Lung (tissue), 12 donors: Measurements from ENCODE around the gene TFDP2. TPM values are rescaled to one million over a fixed set of nuclear protein-coding genes. Genes with fewer than 3 reads are reported as not detected.

Experiments used
- ATAC-seq: fragments of 200-7000 bp; cut with Tn5 transposase; one replicate; pipeline ENCODE4 v1.9.1; 2020; ENCODE audit warnings: moderate number of reproducible peaks; ENCODE audit not compliant: insufficient read depth, low FRiP score
- DNase-seq, 3 donors: peaks; one replicate each; pipeline ENCODE4 v3.0.0-alpha.2; 2013 to 2017
- H3K27ac ChIP-seq, 2 donors: one replicate each; pipeline ENCODE4 v1.5.1; 2013; ENCODE audit warnings: mild to moderate bottlenecking in 2 of 2, moderate library complexity in 2 of 2, control low read depth in 1 of 2, inconsistent platforms in 1 of 2, low read depth in 1 of 2, low read length in 1 of 2
- H3K27me3 ChIP-seq, 3 donors: one replicate each; pipeline ENCODE4 v1.5.1; 2013; ENCODE audit warnings: low read length in 2 of 3; ENCODE audit not compliant: control insufficient read depth in 3 of 3, insufficient read depth in 3 of 3
- H3K36me3 ChIP-seq, 4 donors: one replicate each; pipeline ENCODE4 v1.5.1; 2013; ENCODE audit warnings: low read length in 4 of 4, mild to moderate bottlenecking in 1 of 4, moderate library complexity in 1 of 4; ENCODE audit not compliant: control insufficient read depth in 4 of 4, insufficient read depth in 4 of 4
- H3K4me1 ChIP-seq, 5 donors: one replicate each; pipeline ENCODE4 v1.5.1; 2013; ENCODE audit warnings: low read length in 5 of 5, mild to moderate bottlenecking in 2 of 5, moderate library complexity in 1 of 5; ENCODE audit not compliant: control insufficient read depth in 5 of 5, insufficient read depth in 5 of 5
- H3K4me3 ChIP-seq: one replicate; pipeline ENCODE4 v1.5.1; 2013; ENCODE audit warnings: mild to moderate bottlenecking, control low read depth, moderate library complexity
- H3K9ac ChIP-seq, 2 donors: one replicate each; pipeline ENCODE4 v1.5.1; 2013; ENCODE audit warnings: low read length in 2 of 2, control low read depth in 1 of 2; ENCODE audit not compliant: insufficient read depth in 1 of 2
- H3K9me3 ChIP-seq, 4 donors: one replicate each; pipeline ENCODE4 v1.5.1; 2013; ENCODE audit warnings: low read length in 3 of 4, mild to moderate bottlenecking in 1 of 4, moderate library complexity in 1 of 4; ENCODE audit not compliant: control insufficient read depth in 4 of 4, insufficient read depth in 3 of 4
- CTCF ChIP-seq: IDR thresholded peaks from 2 replicates; pipeline ENCODE4 v1.5.1; 2012; ENCODE audit warnings: mild to moderate bottlenecking; ENCODE audit errors: control extremely low read depth, extremely low read depth
- WGBS, 2 donors: extraction: QIAGEN DNeasy Blood & Tissue Kit; methylation state at CpG; one replicate each; pipeline ENCODE4 v1.1.7; 2013; 5-methylcytosine and 5-hydroxymethylcytosine counted together
- polyA plus RNA-seq, 2 donors: library from polyadenylated mRNA; stranded (reverse); fragments of 200-250 nt; gene quantifications; one replicate each; pipeline ENCODE4 v1.2.1, GENCODE V29; 2013
- total RNA-seq, 2 donors: library from RNA; depleted of rRNA in 1 of 2; stranded (reverse); fragments of >200 nt in 1 of 2; gene quantifications; one replicate each; pipeline ENCODE4 v1.2.1, GENCODE V29; 2014 to 2021
- donor health status: control.
- donor health status: control.
- donor health status: Bipolar disorder and iron deficiency.
- donor health status: healthy.
- donor health status: DM: yes; HTN: yes; CAD: no.

Gene TFDP2
- total and polyA plus RNA-seq, 4 donors: 8.4 to 94.0 (median 17.0) TPM

- 82 to 90% methylated on average over 4 of the region's 4 CpGs for WGBS, 2 donors
- no peak for DNase-seq
- H3K27me3 ChIP-seq: no peaks in the 10 kb centered on the region
- peaks cover 0 to 23% (median 9%) of the 10 kb centered on the region in 4 donors for H3K36me3 ChIP-seq
- H3K4me1 ChIP-seq: no peaks in the 10 kb centered on the region
- H3K9ac ChIP-seq: no peak overlapping the region
- H3K27ac ChIP-seq: no peak overlapping the region
- no peak for ATAC-seq
- H3K9me3 ChIP-seq: no peaks in the 10 kb centered on the region
- TF ChIP-seq CTCF: no peak
- no peak overlapping the region for H3K4me3 ChIP-seq
Measured at GRCh38 chr3:141920701-141921100, 228.6 kb downstream of the TFDP2 start.

GRCh38 chr3:141915766-141916165, 233.6 kb downstream of the TFDP2 start:
- ATAC-seq: no peak
- no peak overlapping the region for H3K4me3 ChIP-seq
- no peak for TF ChIP-seq CTCF
- no peak overlapping the region for H3K27ac ChIP-seq
- H3K4me1 ChIP-seq: no peaks in the 10 kb centered on the region
- no peak for DNase-seq
- H3K36me3 ChIP-seq: peaks cover 0 to 19% (median 8%) of the 10 kb centered on the region in 4 donors
- 86 to 90% methylated on average over 2 of the region's 2 CpGs for WGBS, 2 donors
- no peak overlapping the region for H3K9ac ChIP-seq
- H3K27me3 ChIP-seq: no peaks in the 10 kb centered on the region
- H3K9me3 ChIP-seq: no peaks in the 10 kb centered on the region

GRCh38 chr3:141915016-141915415, 234.3 kb downstream of the TFDP2 start:
- H3K9ac ChIP-seq: no peak overlapping the region
- H3K36me3 ChIP-seq: peaks cover 0 to 18% (median 7%) of the 10 kb centered on the region in 4 donors
- H3K4me1 ChIP-seq: no peaks in the 10 kb centered on the region
- 96 to 98% methylated on average over 5 of the region's 5 CpGs for WGBS, 2 donors
- ATAC-seq (no peak), DNase-seq (no peak)
- no peak for TF ChIP-seq CTCF
- H3K27me3 ChIP-seq: no peaks in the 10 kb centered on the region
- H3K9me3 ChIP-seq: no peaks in the 10 kb centered on the region
- H3K27ac ChIP-seq: no peak overlapping the region
- H3K4me3 ChIP-seq: no peak overlapping the region

GRCh38 chr3:141914311-141914710, 235.0 kb downstream of the TFDP2 start:
- ATAC-seq (no peak), DNase-seq (no peak)
- WGBS, 2 donors: 88 to 90% methylated on average over 4 of the region's 4 CpGs

More at GRCh38 chr3:141914311-141914710, 235.0 kb downstream of the TFDP2 start:
- Histone ChIP-seq H3K27me3 (no peaks in the 10 kb centered on the region), H3K9ac (no peak overlapping the region), H3K36me3 (peaks cover 2 to 23% (median 11%) of the 10 kb centered on the region in 4 donors), H3K9me3 (no peaks in the 10 kb centered on the region), H3K27ac (no peak overlapping the region), H3K4me3 (no peak overlapping the region), H3K4me1 (no peaks in the 10 kb centered on the region)
- TF ChIP-seq CTCF: no peak
